GM19099 (cell line): ENCODE results near the gene RBM39.

ENCODE experiments used
- POLR2A ChIP-seq: IDR thresholded peaks from 3 replicates; pipeline ENCODE4 v1.6.1; 2011; ENCODE audit warnings: low read depth; ENCODE audit not compliant: insufficient read length; ENCODE audit errors: extremely low read depth

The RBM39 gene

DNA sequence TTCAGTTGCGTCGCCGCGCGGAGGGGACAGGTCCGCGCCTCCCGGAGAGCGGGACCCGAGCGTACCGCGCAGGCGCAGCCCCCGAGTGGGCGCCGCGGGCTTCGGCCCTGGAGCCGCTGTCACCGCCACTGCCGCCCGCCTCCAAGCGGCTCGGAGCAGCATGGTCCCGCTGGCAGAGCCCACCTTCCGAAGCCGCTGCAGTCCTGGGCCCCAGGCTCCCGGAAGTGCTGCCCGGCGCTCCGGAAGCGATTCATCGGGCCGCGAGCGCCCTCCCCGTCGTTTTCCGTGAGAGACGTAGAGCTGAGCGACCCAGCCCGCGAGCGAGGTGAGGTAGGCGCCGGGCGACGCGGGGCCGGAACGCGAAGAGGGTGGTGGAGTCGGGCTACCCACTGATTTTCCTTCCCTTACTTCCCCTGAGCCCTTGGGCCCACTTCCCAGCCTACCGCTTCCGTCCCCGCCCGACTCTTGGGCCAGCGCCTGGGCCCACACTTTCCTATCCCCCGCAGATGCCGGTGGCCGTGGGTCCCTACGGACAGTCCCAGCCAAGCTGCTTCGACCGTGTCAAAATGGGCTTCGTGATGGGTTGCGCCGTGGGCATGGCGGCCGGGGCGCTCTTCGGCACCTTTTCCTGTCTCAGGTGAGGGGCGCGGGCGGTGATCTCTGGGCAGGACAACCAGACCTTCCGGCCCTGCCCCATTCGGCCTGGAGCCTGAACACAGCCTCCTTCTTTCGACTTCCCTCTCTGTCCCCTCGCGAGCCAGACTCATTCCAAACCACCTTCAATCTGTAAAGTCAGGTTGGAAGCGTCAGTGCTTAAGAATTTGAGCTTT, 42.7 kb downstream of the RBM39 start, which contains the start of the genes NFS1 and ROMO1:
Gene NFS1 (minus strand): TSS at position 226 of the 830 bp plus-strand sequence. CDS start 64 bp downstream, at position 162.
Gene ROMO1 (plus strand): TSS at position 279 of the 830 bp plus-strand sequence. CDS start 228 bp downstream, at position 507.
- TF ChIP-seq POLR2A: peak; percentile 84

DNA sequence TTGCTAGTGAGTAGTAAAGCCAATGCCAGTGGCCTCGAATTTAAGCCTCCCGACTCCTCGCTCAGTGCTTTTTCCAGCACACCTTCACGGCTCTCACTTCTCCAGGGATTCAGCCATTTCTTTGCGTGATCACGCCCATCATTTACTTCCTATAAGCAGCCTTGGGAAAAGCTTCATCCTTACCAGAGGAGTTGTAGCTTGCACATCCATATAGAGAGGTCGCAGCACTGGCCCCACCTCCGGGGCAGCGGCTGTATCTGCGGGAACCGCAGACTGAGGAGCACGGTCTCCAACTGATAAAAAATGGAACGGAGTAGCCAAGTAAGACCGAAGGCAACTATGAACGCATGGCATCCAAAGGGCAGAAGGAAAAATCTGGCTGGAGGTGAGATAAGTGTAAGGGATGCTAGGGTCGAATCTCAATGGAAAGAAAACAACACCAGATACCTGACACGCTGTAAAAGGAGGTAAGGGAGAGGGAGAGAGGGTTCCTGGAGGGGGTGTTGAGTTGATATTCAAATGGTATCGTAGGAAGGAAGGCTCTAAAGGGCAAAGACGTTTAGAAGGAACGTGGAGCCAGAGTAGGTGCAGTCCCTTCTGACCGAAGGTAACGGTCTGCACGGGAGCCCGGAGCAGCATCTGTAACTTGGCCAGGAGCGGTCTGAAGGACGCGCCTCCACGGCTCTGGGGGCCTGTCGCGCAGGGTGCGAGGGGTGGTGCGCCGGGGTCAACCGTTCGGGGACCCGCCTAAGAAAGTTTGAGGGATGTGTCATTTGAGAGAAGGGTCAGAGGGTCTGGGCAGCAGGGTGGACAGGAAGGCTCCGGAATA, 43.5 kb downstream of the RBM39 start:
- TF ChIP-seq POLR2A: no peak

DNA sequence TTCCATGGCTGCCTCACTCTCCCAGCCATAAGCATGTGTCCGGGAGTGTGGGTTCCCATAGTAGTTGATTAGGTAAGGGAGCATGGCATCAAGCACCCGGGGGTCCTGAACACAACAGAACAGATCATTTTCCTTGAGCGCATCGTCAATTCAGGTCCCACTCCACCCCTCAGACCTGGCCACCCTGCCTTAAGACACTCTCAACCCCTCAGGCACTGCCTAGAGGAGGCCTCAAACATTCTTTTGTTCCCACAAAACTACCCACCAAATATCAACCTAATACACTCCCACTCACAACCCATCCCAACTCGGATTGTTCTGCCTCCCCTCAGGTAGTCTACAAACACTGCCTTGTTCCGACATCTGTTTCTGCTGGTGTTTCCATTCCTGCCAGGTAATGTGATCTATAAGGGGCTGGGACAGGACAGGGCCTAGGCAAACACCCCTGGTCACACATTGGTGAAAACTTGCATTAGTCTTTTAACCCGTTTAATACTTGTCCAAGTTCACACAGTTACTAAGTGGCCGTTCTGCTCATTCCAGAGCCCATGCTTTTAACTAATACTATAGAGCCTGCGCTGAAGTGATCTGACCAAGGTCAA, 44.3 kb downstream of the RBM39 start:
- TF ChIP-seq POLR2A: no peak

DNA sequence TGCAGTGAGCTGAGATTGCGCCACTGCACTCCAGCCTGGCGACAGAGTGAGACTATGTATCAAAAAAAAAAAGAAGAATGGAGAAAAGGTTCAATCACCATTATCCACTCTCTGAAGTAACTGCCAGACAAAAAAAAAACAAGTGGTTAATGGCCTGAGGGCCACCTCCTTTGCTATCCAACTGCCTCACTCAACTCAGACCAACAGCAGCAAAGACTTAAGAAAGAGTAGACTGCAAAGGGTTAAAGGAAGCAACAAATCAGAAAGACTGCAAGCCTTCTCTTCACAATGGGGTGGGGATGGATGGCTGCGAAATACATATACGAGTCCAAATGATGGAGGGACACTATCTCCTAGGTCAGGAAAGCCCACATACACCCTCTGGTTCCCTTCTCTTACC, 46.1 kb downstream of the RBM39 start:
- TF ChIP-seq POLR2A: no peak

DNA sequence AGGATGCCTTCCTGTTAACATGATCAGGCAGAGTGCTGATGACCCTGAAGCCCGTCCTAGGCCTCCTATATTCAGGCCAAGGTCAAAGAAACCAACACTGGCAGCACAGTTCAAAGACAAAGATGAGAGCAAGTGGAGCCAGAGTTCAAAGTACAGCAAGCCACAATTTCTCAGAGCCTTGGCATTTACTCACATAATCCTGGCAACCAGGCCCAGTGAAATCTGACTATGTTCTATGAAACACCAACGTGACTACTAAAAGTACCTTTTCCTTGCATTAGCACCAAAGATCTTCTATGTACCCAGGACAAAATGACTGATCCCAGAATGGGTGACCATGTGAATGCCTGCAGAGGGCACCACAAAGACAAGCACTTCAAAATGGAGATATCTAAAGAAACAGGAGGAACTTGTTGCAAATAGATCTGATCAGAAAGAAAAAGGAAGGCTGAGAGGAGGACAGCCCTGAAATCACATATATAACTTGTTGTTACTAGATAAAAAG, 46.8 kb downstream of the RBM39 start:
- no peak for TF ChIP-seq POLR2A

DNA sequence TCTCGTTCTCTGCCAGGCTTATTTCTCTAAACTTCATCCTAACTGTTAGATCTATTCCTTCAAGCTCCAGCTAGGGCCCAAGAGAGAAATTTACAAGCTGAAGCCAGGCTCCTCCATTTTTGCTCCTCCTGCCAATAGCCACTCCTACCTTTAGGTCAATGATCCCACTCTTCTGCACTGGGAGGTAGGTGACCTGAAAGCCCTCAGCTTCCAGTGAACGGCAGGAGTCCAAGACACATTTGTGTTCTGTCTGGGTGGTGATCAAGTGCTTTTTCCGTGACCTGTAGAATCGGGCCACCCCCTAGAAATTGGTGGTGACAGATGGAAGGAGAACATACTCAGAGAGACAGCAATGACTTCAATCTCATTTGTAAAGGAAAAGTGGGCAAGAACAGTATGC, 51.8 kb downstream of the RBM39 start:
- TF ChIP-seq POLR2A: no peak

DNA sequence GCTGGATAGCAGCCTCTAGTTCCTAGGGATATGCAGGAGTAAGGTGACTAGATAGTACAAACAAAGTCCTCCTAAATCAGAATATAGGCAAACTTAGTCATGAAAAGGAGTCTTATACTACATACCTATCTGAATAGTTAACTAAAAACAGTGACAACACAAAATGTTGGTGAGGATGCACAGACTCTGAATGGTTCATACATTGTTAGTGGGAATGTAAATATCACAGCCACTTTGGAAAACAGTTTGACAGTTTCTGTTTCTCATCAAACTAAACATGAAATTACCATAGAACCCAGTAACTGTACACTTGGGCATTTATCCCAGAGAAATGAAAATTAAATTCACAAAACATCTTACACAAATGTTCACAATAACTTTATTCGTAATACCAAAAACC, 60.1 kb downstream of the RBM39 start:
- no peak for TF ChIP-seq POLR2A

DNA sequence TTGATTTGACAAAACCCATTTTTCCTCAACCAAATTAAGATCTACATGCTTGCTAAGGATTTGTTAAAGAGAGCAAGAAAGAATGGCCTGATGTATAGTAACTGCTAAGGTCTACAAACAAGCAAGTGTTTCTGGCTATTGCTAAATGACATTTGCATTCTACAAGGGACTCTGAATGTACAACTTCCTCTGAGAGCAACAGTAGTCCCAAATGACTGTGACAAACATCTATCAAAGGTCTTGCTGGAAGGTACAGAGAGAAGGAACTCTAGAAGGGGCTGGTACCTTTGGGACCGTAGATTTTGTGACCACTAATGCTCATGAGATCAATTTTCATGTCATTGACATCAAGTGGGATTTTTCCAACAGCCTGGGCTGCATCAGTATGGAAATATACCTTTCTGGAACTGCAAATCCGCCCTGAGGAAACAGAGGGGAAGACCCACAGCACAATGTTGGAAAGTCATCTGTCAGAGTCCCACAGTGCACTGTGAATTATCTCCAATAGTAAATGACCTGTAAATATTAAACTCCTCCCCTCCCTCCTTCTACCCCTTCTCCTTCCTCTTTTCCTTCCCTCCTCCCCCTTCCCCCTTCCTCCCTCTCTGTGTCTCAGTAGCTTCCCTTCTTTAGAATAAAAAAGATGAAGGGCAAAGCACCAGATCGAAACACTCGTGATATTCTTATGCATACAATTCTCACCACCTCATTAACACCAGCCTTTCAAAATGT, 61.4 kb downstream of the RBM39 start:
- TF ChIP-seq POLR2A: no peak

DNA sequence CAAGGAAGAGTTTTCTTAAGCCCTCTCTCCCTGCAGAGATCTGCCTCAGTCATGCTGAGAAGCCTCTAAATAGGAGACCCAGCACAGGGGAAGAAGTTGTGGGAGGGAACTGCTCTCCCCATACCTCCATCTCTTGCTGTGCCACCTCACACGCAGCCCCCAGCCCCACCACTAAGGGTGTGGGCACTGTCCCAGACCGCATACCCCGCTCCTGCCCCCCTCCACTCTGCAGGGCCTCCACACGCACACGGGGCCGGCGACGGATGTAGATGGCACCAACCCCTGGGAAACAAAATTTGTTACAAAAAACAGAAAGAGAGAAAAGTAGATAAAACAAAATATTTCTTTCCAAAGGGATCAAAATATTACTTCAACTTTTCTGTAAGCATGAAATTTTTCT, 67.1 kb downstream of the RBM39 start:
- TF ChIP-seq POLR2A: no peak

DNA sequence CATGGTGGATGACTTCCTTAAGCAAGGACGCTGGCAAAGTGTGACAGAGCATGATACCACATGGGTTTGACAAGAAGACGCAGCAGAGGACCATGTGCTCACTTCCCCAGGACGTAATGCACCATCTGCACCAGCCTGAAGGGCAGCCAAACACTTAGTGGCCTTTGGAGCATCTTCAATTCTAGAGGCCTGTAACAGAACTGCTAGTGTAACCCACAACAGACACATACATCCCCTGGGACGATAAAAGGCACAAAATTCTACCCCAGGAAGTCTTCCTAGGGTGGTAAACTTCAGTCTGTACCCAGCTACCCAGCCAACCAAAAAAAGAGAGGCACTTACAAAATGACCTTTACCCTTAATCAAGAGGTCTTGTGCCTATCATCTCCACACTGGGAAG, 68.2 kb downstream of the RBM39 start:
- TF ChIP-seq POLR2A: no peak

DNA sequence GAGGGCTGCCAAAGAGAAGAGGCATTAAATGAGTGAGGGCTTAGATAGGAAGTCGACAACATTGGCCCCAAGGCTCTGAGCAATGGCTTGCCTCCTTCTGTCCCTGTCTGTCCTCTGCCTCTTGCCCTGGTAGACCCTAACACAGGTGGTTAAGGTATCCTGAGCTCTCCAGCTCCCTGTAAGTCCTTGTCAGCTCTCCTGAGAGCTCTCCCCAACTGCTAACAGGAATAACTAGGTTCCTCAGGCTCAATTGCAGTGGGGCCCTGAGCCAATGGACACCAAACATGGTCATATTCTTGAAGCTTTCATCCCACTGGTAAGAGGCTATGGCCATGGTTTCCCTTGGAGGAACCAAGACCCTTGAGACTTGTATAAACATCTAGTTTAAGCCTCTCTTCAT, 72.4 kb downstream of the RBM39 start:
- TF ChIP-seq POLR2A: no peak

DNA sequence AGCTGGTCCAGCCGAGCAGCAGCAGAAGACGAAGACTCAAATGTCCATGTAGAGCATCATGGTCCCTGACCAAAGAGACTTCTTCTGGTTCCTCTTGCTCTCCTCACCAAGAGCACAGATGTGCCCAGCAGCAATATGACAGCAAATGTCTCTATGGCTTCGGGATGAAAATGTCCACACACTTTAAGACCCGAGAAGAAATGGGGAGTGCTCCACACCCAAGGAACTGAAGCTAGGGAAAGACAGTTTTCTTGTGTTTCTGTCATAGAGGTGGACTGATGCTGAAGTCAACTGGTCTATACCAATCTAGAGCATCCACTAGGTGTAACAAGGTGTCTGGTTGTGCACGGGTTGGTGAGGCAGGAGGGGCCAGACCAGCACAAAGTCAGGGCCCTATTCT, 72.8 kb downstream of the RBM39 start:
- TF ChIP-seq POLR2A: no peak

DNA sequence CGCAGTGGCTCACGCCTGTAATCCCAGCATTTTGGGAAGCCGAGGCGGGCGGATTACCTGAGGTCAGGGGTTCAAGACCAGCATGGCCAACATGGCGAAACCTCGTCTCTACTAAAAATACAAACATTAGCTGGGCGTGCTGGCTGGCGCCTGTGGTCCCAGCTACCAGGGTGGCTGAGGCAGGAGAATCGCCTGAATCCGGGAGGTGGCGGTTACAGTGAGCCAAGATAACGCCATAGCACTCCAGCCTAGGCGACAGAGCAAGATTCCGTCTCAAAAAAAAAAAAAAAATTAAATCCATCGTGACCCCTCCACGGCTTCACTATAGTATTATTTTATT, 76.1 kb downstream of the RBM39 start:
- TF ChIP-seq POLR2A: no peak

DNA sequence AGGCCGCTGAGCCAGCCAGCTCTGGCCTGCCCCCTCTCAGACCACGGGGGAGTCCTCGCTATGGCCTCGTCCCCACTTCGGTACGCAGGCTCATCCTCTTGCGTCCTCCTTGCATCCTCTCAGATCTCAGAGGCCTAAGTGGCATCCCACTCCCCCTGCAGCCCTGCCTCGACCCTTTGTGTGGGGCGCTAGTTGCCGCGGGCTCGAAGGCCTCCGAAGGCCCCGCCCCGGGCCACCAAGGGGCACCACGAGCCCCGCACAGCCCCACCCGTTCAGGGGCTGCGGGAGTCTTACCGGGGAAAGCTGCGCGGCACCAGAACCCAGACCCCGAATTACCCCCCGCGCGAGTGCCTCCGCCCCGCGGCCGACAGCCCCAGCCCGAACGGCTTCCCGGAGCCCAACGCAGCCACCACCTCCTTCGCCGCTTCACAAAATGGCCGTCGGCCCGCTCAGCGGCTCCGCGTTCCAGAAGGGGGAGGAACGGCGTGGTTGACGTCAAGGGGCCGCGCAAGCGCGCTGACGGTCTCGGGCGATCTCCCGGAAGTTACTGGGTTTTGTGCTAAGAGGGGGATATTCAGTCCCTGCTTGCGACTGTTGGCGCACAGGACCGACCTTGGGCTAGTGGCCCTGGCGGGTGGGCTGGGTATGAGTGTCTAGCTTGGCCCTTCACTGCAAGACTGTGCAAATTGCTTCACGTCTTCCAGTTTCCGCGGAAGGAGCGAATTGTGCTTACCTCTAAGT, 77.4 kb downstream of the RBM39 start, which contains the start of the genes CPNE1 and RBM12:
Gene CPNE1 (minus strand): TSS at position 435 of the 741 bp plus-strand sequence. CDS start 31,977 bp downstream, outside the sequence.
Gene RBM12 (minus strand): TSS at position 435 of the 741 bp plus-strand sequence. CDS start 9,578 bp downstream, outside the sequence.
- peak; percentile 98 for TF ChIP-seq POLR2A
